IMR-90 (cell line): Measurements from ENCODE around the gene MAN2B1. TPM values are rescaled to one million over a fixed set of nuclear protein-coding genes. Genes with fewer than 3 reads are reported as not detected.

Source experiments
- ATAC-seq: fragments of 200-7000 bp; cut with Tn5 transposase; 2 replicates; pipeline ENCODE4 v1.9.1; 2020; ENCODE audit warnings: low read depth, mild to moderate bottlenecking, moderate library complexity
- BruUV-seq: library from RNA; stranded (reverse); fragments of 400-500 nt; replicated peaks from 2 replicates; lab custom pipeline; 2021; lab: Mats Ljungman, UMichigan
- CTCF ChIA-PET: fragments of 300-600 bp; formaldehyde crosslinking; extraction: SDS; loops from one replicate; lab custom pipeline; 2021; ENCODE audit warnings: antibody characterized with exemption; lab: Yijun Ruan, JAX
- POLR2A ChIA-PET: fragments of 300-600 bp; sonication (Branson Sonifier 250); formaldehyde crosslinking; loops from one replicate; lab custom pipeline; 2022; ENCODE audit warnings: antibody characterized with exemption; ENCODE audit not compliant: unreplicated experiment; lab: Charles Lee
- DNase-seq: peaks from one replicate; pipeline ENCODE4 v3.0.0; 2013
- H2AFZ ChIP-seq: replicated peaks from 2 replicates; pipeline ENCODE3; 2013; ENCODE audit warnings: low read length, mild to moderate bottlenecking; ENCODE audit not compliant: poor library complexity
- H2AK5ac ChIP-seq: 2 replicates; pipeline ENCODE4 v1.6.1; 2013; ENCODE audit warnings: low read depth, low read length, inconsistent platforms
- H2AK9ac ChIP-seq: replicated peaks from 2 replicates; pipeline ENCODE3; 2013; ENCODE audit warnings: mild to moderate bottlenecking, low read depth, low read length, moderate library complexity; ENCODE audit not compliant: poor library complexity
- H2BK120ac ChIP-seq: 2 replicates; pipeline ENCODE4 v1.6.1; 2013; ENCODE audit warnings: low read depth, low read length, inconsistent platforms
- H2BK15ac ChIP-seq: 3 replicates; pipeline ENCODE4 v1.6.1; 2013; ENCODE audit warnings: low read depth, low read length, inconsistent platforms
- H2BK20ac ChIP-seq: 2 replicates; pipeline ENCODE4 v1.6.1; 2013; ENCODE audit warnings: low read depth, mild to moderate bottlenecking, inconsistent platforms, low read length, moderate library complexity
- H2BK5ac ChIP-seq: 2 replicates; pipeline ENCODE4 v1.6.1; 2013; ENCODE audit warnings: mild to moderate bottlenecking, low read depth, low read length, inconsistent platforms; ENCODE audit not compliant: poor library complexity, severe bottlenecking
- H3K14ac ChIP-seq: replicated peaks from 2 replicates; pipeline ENCODE4 v1.6.1; 2013; ENCODE audit warnings: low read depth, low read length, inconsistent platforms
- H3K18ac ChIP-seq: 2 replicates; pipeline ENCODE4 v1.6.1; 2013; ENCODE audit warnings: low read depth, low read length, control low read depth
- H3K23ac ChIP-seq: 2 replicates; pipeline ENCODE4 v1.6.1; 2013; ENCODE audit warnings: low read depth, low read length, inconsistent platforms
- H3K27ac ChIP-seq: 2 replicates; pipeline ENCODE4 v1.5.1; 2013; ENCODE audit warnings: mild to moderate bottlenecking, control low read depth, low read length; ENCODE audit not compliant: insufficient read depth
- H3K27me3 ChIP-seq: 2 replicates; pipeline ENCODE4 v1.6.1; 2013; ENCODE audit warnings: low read length; ENCODE audit not compliant: control insufficient read depth, insufficient read depth
- H3K36me3 ChIP-seq: 2 replicates; pipeline ENCODE4 v1.6.1; 2013; ENCODE audit warnings: low read length, mixed read lengths; ENCODE audit not compliant: control insufficient read depth, insufficient read depth
- H3K4ac ChIP-seq: 2 replicates; pipeline ENCODE4 v1.6.1; 2013; ENCODE audit warnings: low read depth, low read length, inconsistent platforms
- H3K4me1 ChIP-seq: 2 replicates; pipeline ENCODE4 v1.6.1; 2013; ENCODE audit warnings: low read length, mixed read lengths; ENCODE audit not compliant: control insufficient read depth, insufficient read depth
- H3K4me2 ChIP-seq: 2 replicates; pipeline ENCODE4 v1.6.1; 2013; ENCODE audit warnings: low read depth, mild to moderate bottlenecking, control low read depth, low read length, moderate library complexity
- H3K4me3 ChIP-seq: 2 replicates; pipeline ENCODE4 v1.5.1; 2013; ENCODE audit warnings: low read depth, mild to moderate bottlenecking, control low read depth, low read length, moderate library complexity; ENCODE audit not compliant: insufficient read depth
- H3K56ac ChIP-seq: 2 replicates; pipeline ENCODE4 v1.6.1; 2013; ENCODE audit warnings: low read length, inconsistent platforms; ENCODE audit not compliant: insufficient read depth; ENCODE audit errors: extremely low read depth
- H3K79me1 ChIP-seq, 2 experiments: 2 replicates each; pipeline ENCODE4 v1.6.1; 2013; ENCODE audit warnings: low read length in 2 of 2, inconsistent platforms in 1 of 2, low read depth in 1 of 2
- H3K9ac ChIP-seq: 2 replicates; pipeline ENCODE4 v1.6.1; 2013; ENCODE audit warnings: low read depth, low read length, control low read depth
- H3K9me1 ChIP-seq: 2 replicates; pipeline ENCODE4 v1.6.1; 2013; ENCODE audit warnings: low read length, inconsistent platforms; ENCODE audit not compliant: insufficient read depth
- H3K9me3 ChIP-seq: 2 replicates; pipeline ENCODE4 v1.6.1; 2013; ENCODE audit warnings: low read length; ENCODE audit not compliant: control insufficient read depth, insufficient read depth
- H4K20me1 ChIP-seq: 2 replicates; pipeline ENCODE4 v1.6.1; 2013; ENCODE audit warnings: low read length, inconsistent platforms; ENCODE audit not compliant: insufficient read depth
- H4K5ac ChIP-seq: 2 replicates; pipeline ENCODE4 v1.6.1; 2013; ENCODE audit warnings: mild to moderate bottlenecking, low read depth, low read length, control low read depth
- H4K8ac ChIP-seq, 2 experiments: 2 replicates each; pipeline ENCODE4 v1.6.1; 2013; ENCODE audit warnings: low read depth in 2 of 2, low read length in 2 of 2, control low read depth in 1 of 2, inconsistent platforms in 1 of 2
- H4K91ac ChIP-seq: 2 replicates; pipeline ENCODE4 v1.6.1; 2013; ENCODE audit warnings: low read depth, low read length, inconsistent platforms; ENCODE audit not compliant: insufficient read depth
- BHLHE40 ChIP-seq: fragments of 150-350 bp; IDR thresholded peaks from 2 replicates; pipeline ENCODE4 v1.6.1; 2016; ENCODE audit warnings: mild to moderate bottlenecking, low read depth, low read length
- CEBPB ChIP-seq: IDR thresholded peaks from 2 replicates; pipeline ENCODE4 v1.6.1; 2012; ENCODE audit warnings: low read depth, low read length, improper control_type of control experiment
- CHD1 ChIP-seq: IDR thresholded peaks from 2 replicates; pipeline ENCODE4 v1.6.1; 2012; ENCODE audit warnings: low read depth, low read length, improper control_type of control experiment
- CTCF ChIP-seq: conservative IDR thresholded peaks from 2 replicates; pipeline ENCODE4 v1.5.1; 2012; ENCODE audit warnings: mild to moderate bottlenecking, low read depth, low read length, improper control_type of control experiment
- ELK1 ChIP-seq: fragments of 150-350 bp; IDR thresholded peaks from 2 replicates; pipeline ENCODE4 v1.6.1; 2016; ENCODE audit warnings: low read depth, mild to moderate bottlenecking, low read length, moderate library complexity, borderline replicate concordance
- FOS ChIP-seq: fragments of 150-350 bp; IDR thresholded peaks from 2 replicates; pipeline ENCODE4 v1.6.1; 2016; ENCODE audit warnings: low read depth, low read length
- MAFK ChIP-seq: IDR thresholded peaks from 2 replicates; pipeline ENCODE4 v1.6.1; 2012; ENCODE audit warnings: low read depth, low read length, improper control_type of control experiment
- MAZ ChIP-seq: IDR thresholded peaks from 2 replicates; pipeline ENCODE4 v1.6.1; 2012; ENCODE audit warnings: low read depth, mild to moderate bottlenecking, low read length, improper control_type of control experiment, moderate library complexity, borderline replicate concordance
- MXI1 ChIP-seq: IDR thresholded peaks from 2 replicates; pipeline ENCODE4 v1.6.1; 2012; ENCODE audit warnings: low read depth, mild to moderate bottlenecking, low read length, moderate library complexity, borderline replicate concordance
- NFE2L2 ChIP-seq: fragments of 150-350 bp; IDR thresholded peaks from 2 replicates; pipeline ENCODE4 v1.6.1; 2016; ENCODE audit warnings: low read depth, mild to moderate bottlenecking, low read length
- POLR2A ChIP-seq: IDR thresholded peaks from 2 replicates; pipeline ENCODE4 v1.6.1; 2012; ENCODE audit warnings: mild to moderate bottlenecking, low read depth, low read length
- RAD21 ChIP-seq: IDR thresholded peaks from 2 replicates; pipeline ENCODE4 v1.6.1; 2012; ENCODE audit warnings: low read length, improper control_type of control experiment
- RCOR1 ChIP-seq: IDR thresholded peaks from 2 replicates; pipeline ENCODE4 v1.6.1; 2012; ENCODE audit warnings: mild to moderate bottlenecking, low read length, improper control_type of control experiment; ENCODE audit not compliant: insufficient replicate concordance
- RFX5 ChIP-seq: IDR thresholded peaks from 2 replicates; pipeline ENCODE4 v1.8.0; 2012; ENCODE audit warnings: low read depth, mild to moderate bottlenecking, low read length, moderate library complexity
- SMC3 ChIP-seq: fragments of 150-350 bp; IDR thresholded peaks from 2 replicates; pipeline ENCODE4 v1.6.1; 2016; ENCODE audit warnings: low read depth, mild to moderate bottlenecking, antibody characterized with exemption, low read length, moderate library complexity
- USF2 ChIP-seq: fragments of 150-350 bp; IDR thresholded peaks from 2 replicates; pipeline ENCODE4 v1.6.1; 2017; ENCODE audit warnings: mild to moderate bottlenecking, antibody characterized with exemption, low read length, low read depth
- WGBS, 2 experiments: methylation state at CpG; one replicate each; pipeline versions ENCODE4 v1.1.5 to v1.1.7; 2013; ENCODE audit warnings: missing lambda C conversion rate in 2 of 2; ENCODE audit not compliant: insufficient read length in 1 of 2; ENCODE audit errors: extremely low coverage in 2 of 2; 5-methylcytosine and 5-hydroxymethylcytosine counted together
- dilution Hi-C: fragments of 300-500 bp; cut with HindIII; formaldehyde crosslinking; loops from one replicate; pipeline ENCODE4 v1.14.3; 2018; ENCODE audit warnings: low sequenced_read_pairs; ENCODE audit not compliant: unreplicated experiment
- in situ Hi-C: fragments of 300-500 bp; cut with MboI; formaldehyde crosslinking; loops from 3 replicates; pipeline ENCODE4 v1.14.3; 2019; ENCODE audit warnings: low sequenced_read_pairs, inconsistent platforms, mixed read lengths
- intact Hi-C: fragments of 100-400 bp; cut with micrococcal nuclease; formaldehyde crosslinking; loops from 2 replicates; pipeline ENCODE4 v1.10.0; 2022
- polyA plus RNA-seq, 3 experiments: library from polyadenylated mRNA; depleted of rRNA; stranded (reverse); fragments of >200 nt; gene quantifications; 2 replicates each; pipeline ENCODE4 v1.2.3, GENCODE V29; 2012; ENCODE audit warnings: low replicate concordance in 1 of 3
- total RNA-seq: library from RNA; depleted of rRNA; stranded (reverse); fragments of >200 nt; gene quantifications from 2 replicates; pipeline ENCODE4 v1.2.3, GENCODE V29; 2012

Gene MAN2B1
- total and polyA plus RNA-seq, 2 of the 4 experiments (the other 2 are of a cell fraction), result 10.4 to 55.4 TPM

- Histone ChIP-seq H2BK5ac (no peak overlapping the region), H4K20me1 (no peaks in the 10 kb centered on the region), H2BK15ac (no peak overlapping the region), H3K18ac (no peak overlapping the region), H4K8ac (no peak overlapping the region), H2AK9ac (no peak overlapping the region), H3K79me1 (no peaks in the 10 kb centered on the region), H3K4me3 (no peak overlapping the region), H2BK20ac (no peak overlapping the region), H3K4me1 (no peaks in the 10 kb centered on the region), H3K23ac (no peak overlapping the region), H2BK120ac (no peak overlapping the region), H3K56ac (no peak overlapping the region), H4K91ac (no peak overlapping the region), H3K4me2 (no peak overlapping the region), H3K4ac (no peak overlapping the region), H3K14ac (no peak overlapping the region), H3K27ac (no peak overlapping the region), H3K27me3 (no peaks in the 10 kb centered on the region), H2AFZ (no peak overlapping the region), H4K5ac (no peak overlapping the region), H2AK5ac (no peak overlapping the region), H3K36me3 (peaks cover 41% of the 10 kb centered on the region), H3K9ac (no peak overlapping the region), H3K9me3 (no peaks in the 10 kb centered on the region), H3K9me1 (no peaks in the 10 kb centered on the region)
- WGBS, 2 experiments, result no CpG with 5 or more reads among the region's 22 CpGs
- intact Hi-C loops, result no loop called here
- DNase-seq, result no peak
- CTCF ChIA-PET, result no interaction called here
- no peak for TF ChIP-seq RCOR1
- TF ChIP-seq ELK1, result no peak
- TF ChIP-seq SMC3, result no peak
- no peak for TF ChIP-seq NFE2L2
- no peak for TF ChIP-seq CEBPB
- no peak for TF ChIP-seq RFX5
- no peak for TF ChIP-seq MAZ
- no peak for TF ChIP-seq MXI1
- TF ChIP-seq CHD1, result no peak
- TF ChIP-seq USF2, result no peak
- TF ChIP-seq MAFK, result no peak
- no peak for TF ChIP-seq RAD21
- no peak for TF ChIP-seq POLR2A
- no peak for TF ChIP-seq CTCF
- TF ChIP-seq FOS, result no peak
- TF ChIP-seq BHLHE40, result no peak
- no TSS peak for BruUV-seq
- no peak for ATAC-seq
- dilution Hi-C loops, result no loop called here
- POLR2A ChIA-PET, result no interaction called here
- in situ Hi-C loops, result no loop called here
Observed at GRCh38 chr19:12657966-12658365, 8.6 kb downstream of the MAN2B1 start.
